Esophagus squamous epithelium (tissue), 4 donors: ENCODE results near the gene TP53I13.

Experiments used
- POLR2A ChIP-seq, 4 donors: fragments of 450-650 bp; IDR thresholded peaks; one replicate each; pipeline ENCODE4 v1.6.1; 2017; ENCODE audit warnings: antibody characterized with exemption in 4 of 4, mild to moderate bottlenecking in 4 of 4, moderate library complexity in 3 of 4
- TF ChIP-seq, protein P1 (sequence below), 6 experiments: fragments of 450-650 bp in 4 of 6; fragments of 200-600 bp in 2 of 6; sonication (generic) in 2 of 6; IDR thresholded peaks; one replicate each; pipeline ENCODE4 v1.5.1; 2016 to 2019; ENCODE audit warnings: antibody characterized with exemption in 6 of 6, mild to moderate bottlenecking in 4 of 6, moderate library complexity in 4 of 6

DNA sequence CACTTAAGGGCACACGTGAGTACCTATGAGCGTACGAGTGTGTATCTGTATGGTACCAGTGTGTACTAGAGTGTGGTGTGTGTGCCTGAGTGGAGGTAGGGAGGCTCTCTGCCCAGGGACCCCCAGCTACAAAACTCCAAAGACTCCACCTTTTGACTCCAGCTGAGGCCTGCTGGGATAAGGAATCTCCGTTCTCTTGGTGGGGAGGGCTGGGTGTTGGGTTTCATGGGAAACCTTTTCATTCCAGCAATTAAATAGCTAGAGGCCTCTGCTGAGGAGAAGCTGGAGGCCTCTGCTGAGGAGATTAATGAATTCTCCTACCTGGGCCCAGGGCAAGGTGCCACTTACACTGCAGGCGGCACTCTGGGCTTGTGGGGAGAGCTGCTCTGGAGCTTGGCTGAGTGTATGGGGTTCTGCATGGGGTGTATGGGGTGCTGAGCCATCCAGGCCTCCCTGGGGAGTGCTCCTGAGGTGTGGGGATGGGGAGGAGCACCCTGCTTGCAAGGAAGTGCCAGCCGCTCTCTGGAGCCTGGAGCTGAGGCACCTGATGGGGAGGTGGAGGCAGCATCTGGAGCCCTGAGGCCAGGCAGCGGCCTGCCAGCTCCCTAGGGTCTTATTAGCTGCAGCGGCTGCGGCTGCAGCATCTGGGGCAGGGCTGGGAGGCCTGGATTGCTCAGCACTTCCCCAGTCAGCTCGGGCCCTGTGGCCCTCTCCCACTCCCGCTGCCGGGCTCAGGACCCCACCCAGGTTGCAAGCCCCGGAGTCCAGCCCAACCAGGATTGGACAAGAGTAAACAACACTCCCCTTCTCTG, 29.1 kb downstream of the TP53I13 start:
- TF ChIP-seq, protein P1, sequence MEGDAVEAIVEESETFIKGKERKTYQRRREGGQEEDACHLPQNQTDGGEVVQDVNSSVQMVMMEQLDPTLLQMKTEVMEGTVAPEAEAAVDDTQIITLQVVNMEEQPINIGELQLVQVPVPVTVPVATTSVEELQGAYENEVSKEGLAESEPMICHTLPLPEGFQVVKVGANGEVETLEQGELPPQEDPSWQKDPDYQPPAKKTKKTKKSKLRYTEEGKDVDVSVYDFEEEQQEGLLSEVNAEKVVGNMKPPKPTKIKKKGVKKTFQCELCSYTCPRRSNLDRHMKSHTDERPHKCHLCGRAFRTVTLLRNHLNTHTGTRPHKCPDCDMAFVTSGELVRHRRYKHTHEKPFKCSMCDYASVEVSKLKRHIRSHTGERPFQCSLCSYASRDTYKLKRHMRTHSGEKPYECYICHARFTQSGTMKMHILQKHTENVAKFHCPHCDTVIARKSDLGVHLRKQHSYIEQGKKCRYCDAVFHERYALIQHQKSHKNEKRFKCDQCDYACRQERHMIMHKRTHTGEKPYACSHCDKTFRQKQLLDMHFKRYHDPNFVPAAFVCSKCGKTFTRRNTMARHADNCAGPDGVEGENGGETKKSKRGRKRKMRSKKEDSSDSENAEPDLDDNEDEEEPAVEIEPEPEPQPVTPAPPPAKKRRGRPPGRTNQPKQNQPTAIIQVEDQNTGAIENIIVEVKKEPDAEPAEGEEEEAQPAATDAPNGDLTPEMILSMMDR (IDR thresholded peaks at IDR 0.05), result no peak
- no peak for TF ChIP-seq POLR2A (IDR thresholded peaks at IDR 0.05)
